ENCODE data around the gene GRIK4.

The GRIK4 gene

GRCh38 chr11:120471131-120471530 lies 40.4 kb upstream of the GRIK4 start:
- Histone ChIP-seq H3K9me3 (ENCODE audit: control insufficient read depth, insufficient read depth, low read length) (no peaks in the 10 kb centered on the region), H3K27me3 (ENCODE audit: control insufficient read depth, low read length) (no peaks in the 10 kb centered on the region), H3K4me1 (ENCODE audit: control insufficient read depth, low read length) (no peaks in the 10 kb centered on the region), H4K20me1 (ENCODE audit: control insufficient read depth, insufficient read depth, low read depth, low read length) (no peaks in the 10 kb centered on the region), H3K9me2 (replicated peaks; ENCODE audit: control insufficient read depth, low read length) (no peaks in the 10 kb centered on the region), H3K4me2 (ENCODE audit: low read length) (no peak overlapping the region), H3K79me2 (ENCODE audit: control insufficient read depth, low read length) (no peaks in the 10 kb centered on the region), H3K27ac (ENCODE audit: low read depth, low read length) (no peak overlapping the region), H3K4me3 (ENCODE audit: low read length) (no peak overlapping the region), H3F3A (ENCODE audit: control insufficient read depth, insufficient read depth) (no peaks in the 10 kb centered on the region), H3K36me3 (ENCODE audit: control insufficient read depth, low read length) (peaks cover 6% of the 10 kb centered on the region; the same call in 1 of the 2 replicates)
- TF ChIP-seq EZH2phosphoT487 (IDR thresholded peaks at IDR 0.05; ENCODE audit: borderline replicate concordance, low read length) (no peak), CTCF (IDR thresholded peaks at IDR 0.05; ENCODE audit: low read depth, low read length, poor library complexity, severe bottlenecking) (no peak)

- no peaks in the 10 kb centered on the region for H3K79me2 ChIP-seq (ENCODE audit: control insufficient read depth, low read length)
- no peaks in the 10 kb centered on the region for H3K27me3 ChIP-seq (ENCODE audit: control insufficient read depth, low read length)
- H3F3A ChIP-seq (ENCODE audit: control insufficient read depth, insufficient read depth), result no peaks in the 10 kb centered on the region
- TF ChIP-seq EZH2phosphoT487 (IDR thresholded peaks at IDR 0.05; ENCODE audit: borderline replicate concordance, low read length), result no peak
- no peak for TF ChIP-seq CTCF (IDR thresholded peaks at IDR 0.05; ENCODE audit: low read depth, low read length, poor library complexity, severe bottlenecking)
- H3K9me2 ChIP-seq (replicated peaks; ENCODE audit: control insufficient read depth, low read length), result no peaks in the 10 kb centered on the region
- H3K4me1 ChIP-seq (ENCODE audit: control insufficient read depth, low read length), result no peaks in the 10 kb centered on the region
- no peak overlapping the region for H3K4me3 ChIP-seq (ENCODE audit: low read length)
- peaks cover 6% of the 10 kb centered on the region; the same call in 1 of the 2 replicates for H3K36me3 ChIP-seq (ENCODE audit: control insufficient read depth, low read length)
- no peaks in the 10 kb centered on the region for H4K20me1 ChIP-seq (ENCODE audit: control insufficient read depth, insufficient read depth, low read depth, low read length)
- no peaks in the 10 kb centered on the region for H3K9me3 ChIP-seq (ENCODE audit: control insufficient read depth, insufficient read depth, low read length)
- no peak overlapping the region for H3K4me2 ChIP-seq (ENCODE audit: low read length)
- no peak overlapping the region for H3K27ac ChIP-seq (ENCODE audit: low read depth, low read length)
Observed at GRCh38 chr11:120471994-120472393, 39.6 kb upstream of the GRIK4 start.

GRCh38 chr11:120473503-120473902 lies 38.0 kb upstream of the GRIK4 start:
- no peak overlapping the region for H3K4me3 ChIP-seq (ENCODE audit: low read length)
- no peaks in the 10 kb centered on the region for H4K20me1 ChIP-seq (ENCODE audit: control insufficient read depth, insufficient read depth, low read depth, low read length)
- no peaks in the 10 kb centered on the region for H3F3A ChIP-seq (ENCODE audit: control insufficient read depth, insufficient read depth)
- no peak overlapping the region for H3K4me2 ChIP-seq (ENCODE audit: low read length)
- no peak overlapping the region for H3K27ac ChIP-seq (ENCODE audit: low read depth, low read length)
- no peaks in the 10 kb centered on the region for H3K79me2 ChIP-seq (ENCODE audit: control insufficient read depth, low read length)
- peaks cover 6% of the 10 kb centered on the region; the same call in 1 of the 2 replicates for H3K36me3 ChIP-seq (ENCODE audit: control insufficient read depth, low read length)
- no peak for TF ChIP-seq CTCF (IDR thresholded peaks at IDR 0.05; ENCODE audit: low read depth, low read length, poor library complexity, severe bottlenecking)
- TF ChIP-seq EZH2phosphoT487 (IDR thresholded peaks at IDR 0.05; ENCODE audit: borderline replicate concordance, low read length), result no peak
- H3K9me2 ChIP-seq (replicated peaks; ENCODE audit: control insufficient read depth, low read length), result no peaks in the 10 kb centered on the region
- no peaks in the 10 kb centered on the region for H3K9me3 ChIP-seq (ENCODE audit: control insufficient read depth, insufficient read depth, low read length)
- no peaks in the 10 kb centered on the region for H3K27me3 ChIP-seq (ENCODE audit: control insufficient read depth, low read length)
- no peaks in the 10 kb centered on the region for H3K4me1 ChIP-seq (ENCODE audit: control insufficient read depth, low read length)

Data from DOHH2 (cell line).